Measurements from ENCODE around the gene TMED4.

- TF ChIP-seq CTCF (IDR thresholded peaks at IDR 0.05; ENCODE audit: insufficient read depth, low read length, poor library complexity, severe bottlenecking) (no peak), EZH2phosphoT487 (conservative IDR thresholded peaks at IDR 0.05; ENCODE audit: low read length) (no peak)
Observed at GRCh38 chr7:44576228-44576627, 5.8 kb downstream of the TMED4 start.
